Fibroblast of mammary gland (primary cell): ENCODE data around the gene GSN.

Source experiments
- DNase-seq: peaks from one replicate; pipeline ENCODE4 v3.0.0-alpha.2; 2010; ENCODE audit warnings: low read depth
- H3K4me3 ChIP-seq: 2 replicates; pipeline ENCODE4 v1.5.1; 2011; ENCODE audit warnings: low read depth, mild to moderate bottlenecking, low read length, moderate library complexity; ENCODE audit not compliant: control insufficient read depth
- TF ChIP-seq, protein P1 (sequence below): conservative IDR thresholded peaks from 2 replicates; pipeline ENCODE4 v1.5.1; 2011; ENCODE audit warnings: low read depth, low read length, inconsistent platforms; ENCODE audit not compliant: control insufficient read depth, insufficient read depth

The GSN gene

DNA sequence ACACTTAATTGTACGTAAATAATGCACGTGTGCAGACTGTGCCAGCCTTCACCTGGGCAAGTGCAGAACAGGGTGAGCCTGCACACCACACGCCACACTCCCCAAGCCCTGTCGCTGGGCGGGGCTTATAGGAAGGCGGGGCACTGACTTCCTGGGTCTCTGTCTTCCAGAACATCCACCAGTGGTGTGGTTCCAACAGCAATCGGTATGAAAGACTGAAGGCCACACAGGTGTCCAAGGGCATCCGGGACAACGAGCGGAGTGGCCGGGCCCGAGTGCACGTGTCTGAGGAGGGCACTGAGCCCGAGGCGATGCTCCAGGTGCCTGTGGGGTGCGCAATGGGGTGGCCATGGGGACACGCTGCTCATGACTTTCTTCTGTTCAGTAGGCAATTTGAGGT, 44.2 kb downstream of the GSN start:
- no peak for DNase-seq
- H3K4me3 ChIP-seq = no peak overlapping the region
- TF ChIP-seq, protein P1, sequence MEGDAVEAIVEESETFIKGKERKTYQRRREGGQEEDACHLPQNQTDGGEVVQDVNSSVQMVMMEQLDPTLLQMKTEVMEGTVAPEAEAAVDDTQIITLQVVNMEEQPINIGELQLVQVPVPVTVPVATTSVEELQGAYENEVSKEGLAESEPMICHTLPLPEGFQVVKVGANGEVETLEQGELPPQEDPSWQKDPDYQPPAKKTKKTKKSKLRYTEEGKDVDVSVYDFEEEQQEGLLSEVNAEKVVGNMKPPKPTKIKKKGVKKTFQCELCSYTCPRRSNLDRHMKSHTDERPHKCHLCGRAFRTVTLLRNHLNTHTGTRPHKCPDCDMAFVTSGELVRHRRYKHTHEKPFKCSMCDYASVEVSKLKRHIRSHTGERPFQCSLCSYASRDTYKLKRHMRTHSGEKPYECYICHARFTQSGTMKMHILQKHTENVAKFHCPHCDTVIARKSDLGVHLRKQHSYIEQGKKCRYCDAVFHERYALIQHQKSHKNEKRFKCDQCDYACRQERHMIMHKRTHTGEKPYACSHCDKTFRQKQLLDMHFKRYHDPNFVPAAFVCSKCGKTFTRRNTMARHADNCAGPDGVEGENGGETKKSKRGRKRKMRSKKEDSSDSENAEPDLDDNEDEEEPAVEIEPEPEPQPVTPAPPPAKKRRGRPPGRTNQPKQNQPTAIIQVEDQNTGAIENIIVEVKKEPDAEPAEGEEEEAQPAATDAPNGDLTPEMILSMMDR = no peak

DNA sequence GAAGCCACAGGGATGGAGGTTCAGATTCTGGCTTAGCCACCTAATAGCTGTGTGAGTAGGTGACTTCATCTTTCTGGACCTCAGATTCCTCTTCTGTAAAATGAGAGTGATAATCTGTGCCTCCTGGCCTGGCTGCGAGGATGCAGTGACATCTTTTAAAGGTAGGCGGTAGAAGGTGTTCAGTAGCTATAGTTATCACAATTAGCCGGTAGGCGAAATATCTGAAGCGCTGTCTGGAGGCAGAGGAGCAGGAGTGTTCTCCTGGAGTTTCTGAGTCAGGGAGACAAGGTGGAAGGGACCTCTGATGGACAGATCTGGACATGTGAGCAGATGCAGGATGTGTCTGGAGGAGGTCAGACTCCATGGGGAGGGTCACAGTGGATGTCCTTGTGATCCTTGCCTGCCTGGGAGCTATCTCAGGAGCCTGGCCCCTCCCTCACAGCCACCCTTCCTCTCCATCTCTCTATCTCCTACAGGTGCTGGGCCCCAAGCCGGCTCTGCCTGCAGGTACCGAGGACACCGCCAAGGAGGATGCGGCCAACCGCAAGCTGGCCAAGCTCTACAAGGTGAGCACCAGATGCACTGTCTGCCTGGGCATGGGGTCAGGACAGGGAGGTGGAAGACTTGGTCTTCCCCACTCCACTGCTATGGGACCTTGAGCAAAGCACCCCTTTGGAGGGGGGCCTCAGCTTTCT, 45.6 kb downstream of the GSN start:
- no peak overlapping the region for H3K4me3 ChIP-seq
- TF ChIP-seq, protein P1 = no peak
- DNase-seq = no peak

DNA sequence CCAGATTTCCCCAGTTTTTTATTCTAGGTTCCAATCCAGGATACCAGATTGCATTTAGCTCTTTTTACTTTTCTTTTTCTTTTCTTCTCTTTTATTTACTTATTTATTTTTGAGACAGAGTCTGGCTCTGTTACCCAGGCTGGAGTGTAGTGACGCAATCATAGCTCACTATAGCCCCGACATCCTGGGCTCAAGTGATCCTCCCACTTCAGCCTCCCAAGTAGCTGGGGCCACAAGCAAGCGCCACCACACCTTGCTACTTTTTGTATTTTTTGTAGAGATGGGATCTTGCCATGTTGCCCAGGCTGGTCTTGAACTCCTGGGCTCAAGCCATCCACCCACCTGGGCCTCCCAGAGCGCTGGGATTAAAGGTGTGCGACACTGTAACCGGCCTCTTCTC, 48.4 kb downstream of the GSN start:
- TF ChIP-seq, protein P1 = no peak
- H3K4me3 ChIP-seq = no peak overlapping the region
- no peak for DNase-seq

DNA sequence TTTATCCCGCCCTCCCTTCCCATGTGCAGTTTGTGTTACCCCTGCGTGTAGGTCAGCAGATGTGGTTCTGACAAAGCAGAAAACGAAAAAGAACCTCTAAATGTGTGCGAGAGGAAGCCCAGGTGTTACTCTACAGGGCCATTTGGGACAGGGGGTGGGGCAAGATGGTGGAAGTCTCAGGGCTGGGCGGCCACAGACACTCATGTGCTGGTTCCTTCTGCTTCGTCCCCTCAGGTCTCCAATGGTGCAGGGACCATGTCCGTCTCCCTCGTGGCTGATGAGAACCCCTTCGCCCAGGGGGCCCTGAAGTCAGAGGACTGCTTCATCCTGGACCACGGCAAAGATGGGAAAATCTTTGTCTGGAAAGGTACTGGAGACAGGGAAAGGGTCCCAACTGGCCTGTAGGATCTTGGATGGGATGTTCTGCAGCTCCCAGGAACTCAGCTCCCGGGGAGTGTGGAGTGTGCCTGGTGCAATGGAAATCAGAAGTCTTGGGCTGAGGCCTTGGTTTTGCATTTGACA, 49.0 kb downstream of the GSN start:
- TF ChIP-seq, protein P1 = no peak
- H3K4me3 ChIP-seq = no peak overlapping the region
- DNase-seq = no peak

DNA sequence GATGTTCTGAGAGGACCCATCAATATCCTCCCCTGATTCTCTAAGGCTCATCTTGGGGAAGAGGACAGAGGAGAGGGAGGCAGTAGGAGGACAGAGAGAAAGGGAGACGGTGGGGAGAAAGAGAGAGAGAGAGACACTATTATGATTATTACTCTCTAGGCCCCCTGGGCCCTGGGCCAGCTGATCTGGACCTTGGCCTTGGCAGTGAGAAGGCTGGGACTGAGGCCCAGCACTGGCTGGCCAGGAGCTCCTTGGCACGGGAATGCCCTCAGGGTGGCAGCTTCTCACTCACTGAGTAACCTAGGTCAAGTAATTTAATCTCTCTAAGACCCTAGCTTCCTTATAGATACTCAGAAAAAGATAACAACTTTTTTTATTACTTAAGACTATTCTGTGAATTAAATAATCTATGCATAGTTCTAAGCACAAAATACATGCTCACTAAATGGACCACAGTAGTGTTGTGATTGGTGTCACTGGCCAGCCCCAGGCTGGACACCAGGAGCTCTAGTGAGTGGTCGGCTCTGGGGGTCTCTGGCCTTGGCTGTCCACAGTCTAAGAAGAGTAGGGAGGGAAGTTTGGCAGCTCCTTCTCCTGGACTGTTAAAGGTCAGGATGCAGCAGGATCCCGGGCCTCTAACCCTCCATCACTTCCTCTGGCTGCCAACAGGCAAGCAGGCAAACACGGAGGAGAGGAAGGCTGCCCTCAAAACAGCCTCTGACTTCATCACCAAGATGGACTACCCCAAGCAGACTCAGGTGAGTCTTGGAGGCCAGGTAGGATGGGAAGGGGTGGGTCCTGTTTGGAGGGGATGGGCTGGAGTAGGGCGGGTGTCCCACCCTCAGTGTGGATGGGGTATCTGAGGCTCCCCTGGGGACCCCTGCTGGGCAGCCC, 50.0 kb downstream of the GSN start:
- DNase-seq = no peak
- TF ChIP-seq, protein P1 = no peak
- H3K4me3 ChIP-seq = no peak overlapping the region

DNA sequence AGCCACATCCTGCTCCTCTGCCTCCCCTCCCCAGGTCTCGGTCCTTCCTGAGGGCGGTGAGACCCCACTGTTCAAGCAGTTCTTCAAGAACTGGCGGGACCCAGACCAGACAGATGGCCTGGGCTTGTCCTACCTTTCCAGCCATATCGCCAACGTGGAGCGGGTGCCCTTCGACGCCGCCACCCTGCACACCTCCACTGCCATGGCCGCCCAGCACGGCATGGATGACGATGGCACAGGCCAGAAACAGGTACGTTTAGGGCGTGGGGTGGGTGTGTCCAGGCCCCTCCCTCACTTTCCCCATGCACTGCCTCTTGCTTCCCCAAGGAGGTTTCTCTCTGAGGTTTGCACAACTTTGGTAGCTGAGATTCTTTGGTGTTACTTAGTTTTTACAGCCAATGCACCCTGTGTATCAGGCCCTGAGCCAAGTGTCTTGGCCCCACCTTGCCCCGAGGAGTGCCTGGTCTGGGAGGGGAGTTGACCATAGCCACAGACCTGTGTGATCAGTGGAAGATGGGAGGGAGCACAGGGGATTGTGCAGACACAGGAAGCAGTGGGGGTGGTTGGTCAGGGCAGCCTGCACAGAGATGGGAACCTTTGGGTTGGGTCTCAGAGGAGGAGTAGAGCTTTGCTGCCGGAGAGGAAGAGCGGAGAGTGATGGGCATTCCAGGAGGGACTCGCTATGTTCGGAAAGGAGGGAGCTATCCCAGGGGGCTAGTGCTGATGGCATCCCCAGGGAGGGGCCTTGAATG, 50.8 kb downstream of the GSN start:
- no peak for DNase-seq
- H3K4me3 ChIP-seq = no peak overlapping the region
- TF ChIP-seq, protein P1 = no peak
